Activated CD8-positive, alpha-beta memory T cell treated with anti-CD3 and anti-CD28 coated beads for 36 hours (primary cell): ENCODE results near the gene TXNDC11. TPM values are rescaled to one million over a fixed set of nuclear protein-coding genes. Genes with fewer than 3 reads are reported as not detected.

Experiments
- CTCF ChIA-PET: fragments of 350-600 bp; sonication (Branson Sonifier 250); formaldehyde crosslinking; loops from one replicate; lab custom pipeline; 2021; ENCODE audit warnings: antibody characterized with exemption; lab: Charles Lee
- POLR2A ChIA-PET: fragments of 350-600 bp; sonication (Branson Sonifier 250); formaldehyde crosslinking; loops from one replicate; lab custom pipeline; 2021; ENCODE audit warnings: antibody characterized with exemption; lab: Charles Lee
- total RNA-seq, 2 experiments: library from RNA; stranded (reverse); gene quantifications; one replicate each; pipeline ENCODE4 v1.2.3, GENCODE V29; 2021

TXNDC11 gene
- total RNA-seq, 2 experiments from 2014 or later: 32.1 to 36.1 TPM

DNA sequence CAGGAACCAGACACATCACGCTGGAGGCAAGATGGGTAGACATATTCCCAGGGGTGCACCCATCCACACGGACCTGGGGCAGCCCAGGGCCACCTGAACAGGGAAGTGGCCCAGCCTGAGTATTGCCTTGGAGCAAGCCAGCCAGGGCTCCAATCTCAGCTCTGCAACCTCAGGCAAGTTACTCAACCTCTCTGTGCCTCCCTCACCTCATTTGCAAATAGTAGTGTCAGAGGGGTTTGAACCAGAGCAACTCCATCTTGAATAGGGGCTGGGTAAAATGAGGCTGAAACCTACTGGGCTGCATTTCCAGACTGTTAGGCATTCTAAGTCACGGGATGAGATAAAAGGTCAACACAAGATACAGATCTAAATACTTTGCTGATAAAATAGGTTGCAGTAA is 109.5 kb downstream of the TXNDC11 start:
- ChIA-PET CTCF (no interaction called here), POLR2A (no interaction called here)

DNA sequence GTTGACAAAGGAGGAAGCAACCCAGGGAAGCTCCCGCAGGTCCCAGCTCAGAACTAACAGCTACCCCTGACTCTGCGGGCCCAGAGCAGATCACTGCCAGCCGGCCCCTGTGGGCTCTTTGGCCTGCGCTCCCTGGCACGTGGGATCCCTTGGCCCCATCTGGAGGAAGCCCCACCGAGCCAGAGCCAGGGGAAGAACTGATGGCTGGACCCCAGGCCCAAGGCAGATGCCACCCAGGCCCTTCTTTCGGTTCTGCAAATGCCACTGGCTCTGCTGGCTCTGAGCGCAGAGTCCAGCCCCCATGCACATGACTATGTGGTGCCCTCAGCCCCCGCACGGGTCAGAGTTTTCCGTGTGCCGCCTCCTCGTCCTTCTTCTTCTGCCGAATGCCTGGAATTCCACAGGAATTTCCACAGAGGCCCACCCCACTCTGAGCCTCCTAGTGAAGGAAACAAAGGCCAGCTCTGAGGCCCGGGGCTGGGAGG is 110.2 kb downstream of the TXNDC11 start:
- ChIA-PET POLR2A (no interaction called here), CTCF (interaction anchor here (0.6 kb wide), 1 partner anchor 236 kb away, joined by 3 read pairs; no protein-coding TSS in a partner anchor)

DNA sequence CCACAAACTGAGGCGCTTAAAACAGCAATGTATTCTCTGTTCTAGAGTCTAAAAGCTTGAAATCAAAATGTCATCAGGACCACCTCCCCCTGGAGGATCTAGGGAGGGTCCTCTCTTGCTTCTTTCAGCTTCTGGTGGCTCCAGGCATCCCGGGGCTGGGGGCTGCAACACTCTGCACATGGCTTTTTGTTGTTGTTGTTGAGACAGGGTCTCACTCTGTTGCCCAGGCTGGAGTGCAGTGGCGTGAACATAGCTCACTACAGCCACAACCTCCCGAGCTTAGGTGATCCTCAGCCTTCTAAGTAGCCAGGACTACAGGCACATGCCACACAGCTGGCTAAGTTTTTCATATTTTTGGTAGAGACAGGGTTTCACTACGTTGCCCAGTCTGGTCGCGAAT is 111.4 kb downstream of the TXNDC11 start:
- POLR2A ChIA-PET: no interaction called here
- CTCF ChIA-PET: interaction anchor here (0.7 kb wide), 1 partner anchor 10 kb away, joined by 3 read pairs; no protein-coding TSS in a partner anchor

DNA sequence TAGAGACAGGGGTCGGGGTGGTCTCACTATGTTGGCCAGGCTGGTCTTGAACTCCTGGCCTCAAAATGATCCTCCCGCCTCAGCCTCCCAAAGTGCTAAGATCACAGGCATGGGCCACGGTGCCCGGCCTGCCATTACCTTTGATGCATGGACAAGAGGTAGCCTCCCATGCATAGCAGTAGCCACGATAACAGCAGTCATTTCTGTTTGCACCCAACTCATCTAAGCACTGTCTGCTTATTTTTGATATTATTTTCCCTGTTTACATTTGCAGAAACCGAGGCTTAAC is 111.9 kb downstream of the TXNDC11 start:
- ChIA-PET POLR2A (no interaction called here), CTCF (interaction anchor here (0.6 kb wide), 1 partner anchor 703 kb away, joined by 3 read pairs; no protein-coding TSS in a partner anchor)

DNA sequence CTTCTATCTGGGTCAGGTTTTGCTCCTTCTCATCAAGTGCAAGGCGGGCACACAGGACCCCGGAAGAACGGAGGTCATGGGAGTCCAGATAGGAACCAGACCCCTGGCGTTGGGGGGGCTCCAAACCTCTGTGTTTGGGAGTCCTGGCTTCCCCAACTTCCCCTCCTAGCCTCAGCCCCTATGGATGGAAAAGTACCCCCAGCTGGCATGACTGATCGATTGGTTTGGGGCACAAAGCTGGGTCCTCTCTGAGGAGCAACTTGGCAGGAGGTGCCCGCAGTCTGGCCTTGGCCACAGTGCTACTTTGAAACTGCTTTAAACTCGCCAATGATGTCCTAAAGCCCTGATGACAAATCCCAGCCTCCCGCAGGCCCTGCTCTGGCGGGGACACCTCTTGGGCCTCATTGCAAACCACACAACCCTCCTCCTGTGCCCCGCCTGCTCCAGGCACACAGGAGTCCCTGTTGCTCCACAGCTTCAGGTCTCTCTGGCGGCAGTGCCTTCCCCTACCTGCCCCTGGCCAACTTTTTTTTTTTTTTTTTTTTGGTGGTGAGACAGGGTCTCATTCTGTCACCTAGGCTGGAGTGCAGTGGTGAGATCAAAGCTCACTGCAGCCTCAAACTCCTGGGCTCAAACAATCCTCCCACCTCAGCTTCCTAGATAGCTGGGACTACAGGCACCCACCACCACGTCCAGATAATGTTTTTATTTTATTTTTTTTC is 112.5 kb downstream of the TXNDC11 start:
- ChIA-PET CTCF (interaction anchor here (0.6 kb wide), 1 partner anchor 703 kb away, joined by 3 read pairs; no protein-coding TSS in a partner anchor), POLR2A (no interaction called here)

Other genes starting within 250 kb of the TXNDC11 start
- 100 to 1,000 TPM; 178 to 183 TPM for gene LITAF, start 155.9 kb downstream of the TXNDC11 start, total RNA-seq
- gene SNN, start 74.4 kb downstream of the TXNDC11 start, total RNA-seq: 1 to 10 TPM; 5.6 to 6.2 TPM
- gene ZC3H7A, start 54.4 kb upstream of the TXNDC11 start, total RNA-seq: 10 to 100 TPM; 50.6 to 52.0 TPM
- gene RSL1D1, start 108.7 kb upstream of the TXNDC11 start, total RNA-seq: 100 to 1,000 TPM; 358 to 377 TPM
- 100 to 1,000 TPM; 239 to 243 TPM for gene GSPT1, start 173.1 kb upstream of the TXNDC11 start, total RNA-seq
- 10 to 100 TPM in 1 of 2 experiments, 1 to 10 TPM in 1; 9.0 to 10.7 TPM for gene NPIPB2, start 199.2 kb upstream of the TXNDC11 start, total RNA-seq
- not detected for gene TNFRSF17, start 222.4 kb upstream of the TXNDC11 start, total RNA-seq
- gene SNX29, start 233.9 kb upstream of the TXNDC11 start, total RNA-seq: 10 to 100 TPM in 1 of 2 experiments, 1 to 10 TPM in 1; 9.2 to 12.8 TPM